Epidermal melanocyte (primary cell): ENCODE data around the gene MLF2.
"Not testable (repeated sequence)": the region's sequence is repeated elsewhere in the genome, so short reads cannot be mapped to it uniquely, and the experiment has no call there.

Experiments
- DNase-seq: peaks from one replicate; pipeline ENCODE4 v3.0.0; 2011; ENCODE audit warnings: low spot score; ENCODE audit not compliant: insufficient read length

MLF2 gene

GRCh38 chr12:6735448-6736191 lies 17.3 kb downstream of the MLF2 start:
- peak; percentile 78 for DNase-seq

GRCh38 chr12:6734506-6735387 lies 18.2 kb downstream of the MLF2 start:
- DNase-seq, result no peak

GRCh38 chr12:6730169-6730568 lies 22.8 kb downstream of the MLF2 start:
- no peak for DNase-seq

GRCh38 chr12:6729186-6729585 lies 23.8 kb downstream of the MLF2 start:
- no peak for DNase-seq

- DNase-seq, result no peak
Measured at GRCh38 chr12:6725350-6725749, 27.6 kb downstream of the MLF2 start.

GRCh38 chr12:6724409-6724797 lies 28.5 kb downstream of the MLF2 start:
- no peak for DNase-seq

- peak; percentile 96 for DNase-seq
Measured at GRCh38 chr12:6723607-6724408, 29.1 kb downstream of the MLF2 start, which contains the start of gene COPS7A. Gene COPS7A (plus strand): TSS chr12:6724046. CDS start chr12:6724657, 611 bp downstream.

- no peak for DNase-seq
Measured at GRCh38 chr12:6722863-6723262, 30.1 kb downstream of the MLF2 start.

GRCh38 chr12:6716874-6717437 lies 36.0 kb downstream of the MLF2 start:
- no peak for DNase-seq

GRCh38 chr12:6716031-6716873 lies 36.7 kb downstream of the MLF2 start:
- not testable (repeated sequence) for DNase-seq

GRCh38 chr12:6708960-6709394 lies 44.0 kb downstream of the MLF2 start:
- DNase-seq, result no peak

- not testable (repeated sequence) for DNase-seq
Measured at GRCh38 chr12:6708351-6708750, 44.6 kb downstream of the MLF2 start.

GRCh38 chr12:6703631-6704030 lies 49.3 kb downstream of the MLF2 start:
- no peak for DNase-seq

- DNase-seq, result no peak
Measured at GRCh38 chr12:6701078-6701768, 51.7 kb downstream of the MLF2 start.

- DNase-seq, result peak; percentile 67
Measured at GRCh38 chr12:6700646-6701051, 52.3 kb downstream of the MLF2 start, which contains the start of gene PIANP. Gene PIANP (minus strand): TSS chr12:6700815. CDS start chr12:6698061, 2,754 bp downstream.

- DNase-seq, result no peak
Measured at GRCh38 chr12:6699989-6700645, 52.8 kb downstream of the MLF2 start.

GRCh38 chr12:6699259-6699988 lies 53.5 kb downstream of the MLF2 start:
- no peak for DNase-seq

GRCh38 chr12:6698352-6699046 lies 54.4 kb downstream of the MLF2 start:
- DNase-seq, result no peak
